ENCODE data around the gene TFDP3. TPM values are rescaled to one million over a fixed set of nuclear protein-coding genes. Genes with fewer than 3 reads are reported as not detected.
A peak's percentile ranks its signal among the peaks of the same experiment; 100 is the strongest.

The TFDP3 gene
- total RNA-seq, 4 donors from 2014 or later, result not detected

- TF ChIP-seq POLR2A (IDR thresholded peaks at IDR 0.05) (no peak), CTCF (IDR thresholded peaks at IDR 0.05) (no peak)
- DNase-seq, result no peak
- H3K9me3 ChIP-seq, result no peaks in the 10 kb centered on the region
These were observed 43.0 kb downstream of the TFDP3 start for GRCh38 chrX:133175162-133175561.

GRCh38 chrX:133171962-133172708 is 46.0 kb downstream of the TFDP3 start:
- no peak for DNase-seq
- no peaks in the 10 kb centered on the region for H3K4me1 ChIP-seq
- TF ChIP-seq POLR2A (IDR thresholded peaks at IDR 0.05) (no peak), CTCF (IDR thresholded peaks at IDR 0.05) (peak in 4 of 6 experiments; percentile 12 to 50 (median 48))
- no peak overlapping the region for H3K27ac ChIP-seq
- H3K36me3 ChIP-seq, result no peaks in the 10 kb centered on the region
- no peaks in the 10 kb centered on the region for H3K27me3 ChIP-seq
- H3K9me3 ChIP-seq, result no peaks in the 10 kb centered on the region
- no peak overlapping the region for H3K4me3 ChIP-seq

More at GRCh38 chrX:133175162-133175561, 43.0 kb downstream of the TFDP3 start:
- no peaks in the 10 kb centered on the region for H3K4me1 ChIP-seq
- no peak overlapping the region for H3K4me3 ChIP-seq
- H3K36me3 ChIP-seq, result no peaks in the 10 kb centered on the region
- no peaks in the 10 kb centered on the region for H3K27me3 ChIP-seq
- H3K27ac ChIP-seq, result no peak overlapping the region

Small RNA genes within 50 kb of the gene (small RNA-seq; reads per million reads assigned to genes)
- gene RNU1-115P, result 0 reads per million in 2 donors

Other genes starting within 250 kb of the TFDP3 start
- gene USP26, start 121.2 kb downstream of the TFDP3 start, total RNA-seq, result not detected
- 10 to 100 TPM in 1 of 4 donors, 1 to 10 TPM in 3; 7.4 to 11.0 (median 9.0) TPM for gene GPC4, start 197.1 kb upstream of the TFDP3 start, total RNA-seq

All from Peyer's patch (tissue), 4 donors.